Hepatocyte (in vitro differentiated cells): ENCODE results near the gene ARRB1.

Experiments used
- CTCF ChIP-seq: fragments of 200-600 bp; sonication (generic); IDR thresholded peaks from 2 replicates; pipeline ENCODE4 v1.5.1; 2016; ENCODE audit warnings: antibody characterized with exemption, mild to moderate bottlenecking; ENCODE audit not compliant: poor library complexity
- EZH2 ChIP-seq: fragments of 200-600 bp; sonication (generic); IDR thresholded peaks from 2 replicates; pipeline ENCODE4 v1.6.1; 2016; ENCODE audit warnings: antibody characterized with exemption, mild to moderate bottlenecking, borderline replicate concordance

DNA sequence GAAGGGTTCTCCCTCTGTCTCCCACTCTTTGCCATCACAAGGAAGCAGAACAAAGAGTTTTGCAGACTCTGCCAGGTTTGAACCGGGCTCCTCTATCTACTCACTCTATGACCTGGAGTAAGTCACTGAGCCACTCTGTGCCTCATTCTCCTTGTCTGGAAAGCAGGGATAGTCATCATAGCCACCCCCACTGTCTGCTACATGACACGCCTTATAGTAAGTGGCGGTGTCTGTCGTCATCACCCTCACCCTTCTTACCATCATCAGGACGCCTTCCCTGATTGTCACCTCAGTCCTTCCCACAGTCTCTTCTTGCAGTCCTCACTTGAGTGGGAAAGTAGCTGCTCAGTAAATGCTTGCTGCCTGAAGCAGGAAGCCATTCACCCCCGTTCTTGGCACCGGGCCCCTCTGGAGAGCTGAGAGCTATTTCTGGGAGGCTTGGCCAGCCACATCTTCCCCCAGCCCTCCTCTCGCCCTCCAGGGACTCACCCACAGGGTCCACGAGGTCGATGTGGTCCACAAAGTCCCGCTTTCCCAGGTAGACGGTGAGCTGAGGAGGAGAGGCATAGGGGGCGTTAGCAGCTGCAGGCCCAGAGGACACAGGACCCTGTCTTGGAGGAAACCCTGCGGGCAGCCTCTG is 64.5 kb downstream of the ARRB1 start:
- TF ChIP-seq CTCF, result no peak
- TF ChIP-seq EZH2, result no peak
